Neuronal stem cell (in vitro differentiated cells): ENCODE data around the gene CKAP2L.

Experiments used
- DNase-seq: peaks from one replicate; pipeline ENCODE4 v3.0.0-alpha.2; 2013; ENCODE audit warnings: low spot score
- H2AFZ ChIP-seq: one replicate; pipeline ENCODE4 v1.6.1; 2013; ENCODE audit warnings: mild to moderate bottlenecking, low read length, inconsistent platforms
- H2AK5ac ChIP-seq: 2 replicates; pipeline ENCODE4 v1.6.1; 2013; ENCODE audit warnings: low read depth, mild to moderate bottlenecking, inconsistent platforms, low read length, moderate library complexity, mixed read lengths
- H2BK120ac ChIP-seq: 2 replicates; pipeline ENCODE4 v1.6.1; 2013; ENCODE audit warnings: low read depth, mild to moderate bottlenecking, inconsistent platforms, low read length, moderate library complexity, mixed read lengths
- H2BK12ac ChIP-seq: one replicate; pipeline ENCODE4 v1.6.1; 2013; ENCODE audit warnings: low read length, inconsistent platforms
- H2BK15ac ChIP-seq: 2 replicates; pipeline ENCODE4 v1.6.1; 2013; ENCODE audit warnings: mild to moderate bottlenecking, low read length, inconsistent platforms, mixed read lengths
- H2BK5ac ChIP-seq: one replicate; pipeline ENCODE4 v1.6.1; 2013; ENCODE audit warnings: inconsistent platforms, mild to moderate bottlenecking, low read length, moderate library complexity
- H3K14ac ChIP-seq: one replicate; pipeline ENCODE4 v1.6.1; 2013; ENCODE audit warnings: low read length, inconsistent platforms
- H3K18ac ChIP-seq: 2 replicates; pipeline ENCODE4 v1.6.1; 2013; ENCODE audit warnings: low read length, inconsistent platforms
- H3K23ac ChIP-seq: 2 replicates; pipeline ENCODE4 v1.6.1; 2013; ENCODE audit warnings: low read depth, mild to moderate bottlenecking, mixed read lengths, low read length, inconsistent platforms; ENCODE audit not compliant: poor library complexity
- H3K27ac ChIP-seq: replicated peaks from 3 replicates; pipeline ENCODE4 v1.5.1; 2013; ENCODE audit warnings: low read length, inconsistent platforms
- H3K27me3 ChIP-seq, 3 experiments: 2 replicates each; pipeline ENCODE4 v1.6.1; 2013; ENCODE audit warnings: low read length in 3 of 3, mild to moderate bottlenecking in 2 of 3, inconsistent platforms in 1 of 3, low read depth in 1 of 3, mixed read lengths in 1 of 3, moderate library complexity in 1 of 3; ENCODE audit not compliant: control insufficient read depth in 3 of 3, insufficient read depth in 3 of 3
- H3K36me3 ChIP-seq, 2 donors: replicated peaks in 1 of 2; 2 replicates each; pipeline ENCODE4 v1.6.1; 2013; ENCODE audit warnings: low read length in 2 of 2; ENCODE audit not compliant: control insufficient read depth in 2 of 2, insufficient read depth in 2 of 2
- H3K4ac ChIP-seq: 2 replicates; pipeline ENCODE4 v1.6.1; 2013; ENCODE audit warnings: inconsistent platforms, mild to moderate bottlenecking, low read length, moderate library complexity
- H3K4me1 ChIP-seq, 2 donors: 1 replicate in 1 of 2; 2 replicates in 1 of 2; pipeline ENCODE4 v1.6.1; 2013; ENCODE audit warnings: low read length in 2 of 2, low read depth in 1 of 2; ENCODE audit not compliant: control insufficient read depth in 2 of 2, insufficient read depth in 1 of 2
- H3K4me2 ChIP-seq: one replicate; pipeline ENCODE4 v1.6.1; 2013; ENCODE audit warnings: mild to moderate bottlenecking, low read length, inconsistent platforms; ENCODE audit not compliant: insufficient read depth, poor library complexity, severe bottlenecking
- H3K4me3 ChIP-seq, 2 donors: 2 replicates each; pipeline ENCODE4 v1.5.1; 2013; ENCODE audit warnings: low read length in 2 of 2, mild to moderate bottlenecking in 2 of 2, inconsistent platforms in 1 of 2, moderate library complexity in 1 of 2
- H3K79me1 ChIP-seq: one replicate; pipeline ENCODE4 v1.6.1; 2013; ENCODE audit warnings: low read depth, mild to moderate bottlenecking, inconsistent platforms, low read length, moderate library complexity
- H3K9ac ChIP-seq: one replicate; pipeline ENCODE4 v1.6.1; 2013; ENCODE audit warnings: mild to moderate bottlenecking, low read depth, low read length, inconsistent platforms; ENCODE audit not compliant: poor library complexity
- H3K9me3 ChIP-seq, 2 donors: replicated peaks in 1 of 2; 2 replicates each; pipeline versions ENCODE3 to v1.6.1; 2013; ENCODE audit warnings: low read length in 2 of 2, mild to moderate bottlenecking in 2 of 2, inconsistent platforms in 1 of 2, low read depth in 1 of 2, mixed read lengths in 1 of 2, moderate library complexity in 1 of 2; ENCODE audit not compliant: control insufficient read depth in 2 of 2, insufficient read depth in 1 of 2
- H4K8ac ChIP-seq: one replicate; pipeline ENCODE4 v1.6.1; 2013; ENCODE audit warnings: low read depth, mild to moderate bottlenecking, inconsistent platforms, low read length, moderate library complexity
- H4K91ac ChIP-seq: one replicate; pipeline ENCODE4 v1.6.1; 2013; ENCODE audit warnings: low read length, low read depth, mild to moderate bottlenecking, inconsistent platforms; ENCODE audit not compliant: poor library complexity
- WGBS, 2 donors: extraction: QIAGEN DNeasy Blood & Tissue Kit; methylation state at CpG; one replicate each; pipeline ENCODE4 v1.1.7; 2013; ENCODE audit warnings: missing lambda C conversion rate in 2 of 2, mixed read lengths in 1 of 2; ENCODE audit not compliant: insufficient read length in 2 of 2, insufficient replicate concordance in 1 of 2; ENCODE audit errors: extremely low coverage in 2 of 2; 5-methylcytosine and 5-hydroxymethylcytosine counted together

CKAP2L gene

GRCh38 chr2:112712903-112713584, 51.4 kb downstream of the CKAP2L start:
- Histone ChIP-seq H3K27ac (no peak overlapping the region), H4K91ac (no peak overlapping the region)

DNA sequence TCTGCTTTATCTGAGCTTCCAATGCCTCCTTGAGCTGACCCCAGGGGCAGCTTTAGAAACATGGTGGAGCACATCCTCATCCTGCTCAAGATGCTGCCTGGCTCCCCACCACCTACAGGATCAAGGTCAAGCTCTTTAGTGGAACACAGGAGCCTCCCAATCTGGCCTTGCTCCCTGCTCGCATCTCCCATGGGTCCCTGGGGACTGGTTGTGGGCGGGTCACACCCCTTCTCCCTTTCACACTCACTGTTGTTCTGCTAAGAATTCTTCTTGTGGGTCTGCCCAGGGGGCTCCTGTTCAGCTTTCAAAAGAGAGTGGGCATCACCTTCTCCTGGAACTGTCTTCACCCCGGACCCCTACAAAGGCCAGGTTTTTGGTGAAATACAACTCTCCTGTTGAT, 51.9 kb downstream of the CKAP2L start:
- Histone ChIP-seq H2BK15ac (no peak overlapping the region), H3K9me3 (no peaks in the 10 kb centered on the region), H3K36me3 (no peaks in the 10 kb centered on the region), H2BK5ac (no peak overlapping the region), H3K4me3 (no peak overlapping the region), H2BK120ac (peak overlapping the region; percentile 4), H3K4ac (no peak overlapping the region), H3K18ac (no peak overlapping the region), H3K9ac (no peak overlapping the region), H3K4me2 (no peak overlapping the region), H3K27me3 (no peaks in the 10 kb centered on the region), H3K27ac (no peak overlapping the region), H2AK5ac (no peak overlapping the region), H3K79me1 (no peaks in the 10 kb centered on the region), H3K23ac (no peak overlapping the region), H3K4me1 (peaks cover 0 to 14% of the 10 kb centered on the region in 2 donors), H3K14ac (no peak overlapping the region), H4K91ac (no peak overlapping the region), H2AFZ (no peak overlapping the region), H2BK12ac (no peak overlapping the region), H4K8ac (no peak overlapping the region)
- DNase-seq = no peak
- no CpG with 5 or more reads among the region's 3 CpGs for WGBS, 2 donors

More at GRCh38 chr2:112712903-112713584, 51.4 kb downstream of the CKAP2L start:
- Histone ChIP-seq H3K23ac (no peak overlapping the region), H3K79me1 (no peaks in the 10 kb centered on the region), H3K4ac (no peak overlapping the region), H4K8ac (no peak overlapping the region), H3K14ac (no peak overlapping the region), H3K9me3 (no peaks in the 10 kb centered on the region), H2BK15ac (no peak overlapping the region), H3K18ac (peak overlapping the region; percentile 79), H2AK5ac (no peak overlapping the region), H3K9ac (no peak overlapping the region), H3K4me2 (no peak overlapping the region), H2AFZ (peak overlapping the region; percentile 92), H3K36me3 (no peaks in the 10 kb centered on the region), H2BK120ac (no peak overlapping the region), H3K4me3 (no peak overlapping the region), H2BK5ac (no peak overlapping the region), H3K27me3 (no peaks in the 10 kb centered on the region), H3K4me1 (peaks cover 0 to 14% of the 10 kb centered on the region in 2 donors), H2BK12ac (no peak overlapping the region)
- no CpG with 5 or more reads among the region's 17 CpGs for WGBS, 2 donors
- no peak for DNase-seq

GRCh38 chr2:112710956-112711750, 53.3 kb downstream of the CKAP2L start:
- H3K4me3 ChIP-seq = no peak overlapping the region
- no peak for DNase-seq
- no peak overlapping the region for H3K27ac ChIP-seq
- H4K8ac ChIP-seq = peak overlapping the region; percentile 96
- no peak overlapping the region for H2BK15ac ChIP-seq
- WGBS, 2 donors = no CpG with 5 or more reads among the region's 9 CpGs
- no peak overlapping the region for H2BK12ac ChIP-seq
- peaks cover 0 to 14% of the 10 kb centered on the region in 2 donors for H3K4me1 ChIP-seq
- H3K79me1 ChIP-seq = no peaks in the 10 kb centered on the region
- no peak overlapping the region for H2BK5ac ChIP-seq
- H3K36me3 ChIP-seq = no peaks in the 10 kb centered on the region
- no peak overlapping the region for H3K9ac ChIP-seq
- no peak overlapping the region for H3K4me2 ChIP-seq
- H3K18ac ChIP-seq = no peak overlapping the region
- no peaks in the 10 kb centered on the region for H3K9me3 ChIP-seq
- H2AFZ ChIP-seq = no peak overlapping the region
- H3K14ac ChIP-seq = no peak overlapping the region
- peak overlapping the region; percentile 49 for H2AK5ac ChIP-seq
- no peak overlapping the region for H3K4ac ChIP-seq
- H3K23ac ChIP-seq = peak overlapping the region; percentile 18
- H4K91ac ChIP-seq = peak overlapping the region; percentile 19
- no peaks in the 10 kb centered on the region for H3K27me3 ChIP-seq
- H2BK120ac ChIP-seq = no peak overlapping the region

DNA sequence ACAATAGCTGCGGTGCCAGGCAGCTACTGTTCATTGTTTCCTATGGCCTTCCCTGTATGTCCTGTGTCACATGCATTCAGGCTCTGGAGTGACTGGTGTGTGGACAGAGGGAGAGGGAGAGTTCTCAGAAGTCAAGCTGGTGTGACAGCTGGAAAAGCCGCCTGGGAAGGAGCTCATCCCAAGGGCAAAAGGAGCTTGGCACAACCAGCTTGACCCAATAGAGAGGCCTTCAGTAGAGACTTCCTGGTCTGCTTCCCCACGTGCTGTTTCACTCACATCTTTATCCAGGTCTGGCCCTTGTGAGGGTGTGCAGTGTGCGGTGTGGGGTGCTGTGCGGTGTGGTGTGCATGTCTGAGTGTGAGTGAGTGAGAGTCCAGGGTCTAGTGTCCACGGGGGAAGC, 54.7 kb downstream of the CKAP2L start:
- Histone ChIP-seq H2BK12ac (peak overlapping the region; percentile 50), H3K9ac (no peak overlapping the region), H2BK15ac (no peak overlapping the region), H2BK120ac (no peak overlapping the region), H3K36me3 (no peaks in the 10 kb centered on the region), H2AFZ (no peak overlapping the region), H4K8ac (no peak overlapping the region), H4K91ac (no peak overlapping the region), H3K18ac (no peak overlapping the region), H3K4me2 (no peak overlapping the region), H3K27ac (no peak overlapping the region), H3K9me3 (no peaks in the 10 kb centered on the region), H3K14ac (no peak overlapping the region), H3K4ac (no peak overlapping the region), H3K27me3 (peaks cover 0 to 3% (median 0%) of the 10 kb centered on the region in 3 experiments), H3K4me1 (peaks cover 0 to 14% of the 10 kb centered on the region in 2 donors), H3K79me1 (no peaks in the 10 kb centered on the region), H2BK5ac (no peak overlapping the region), H3K23ac (peak overlapping the region; percentile 59), H2AK5ac (peak overlapping the region; percentile 71), H3K4me3 (no peak overlapping the region)
- no peak for DNase-seq
- no CpG with 5 or more reads among the region's 6 CpGs for WGBS, 2 donors
